SU-DHL-6 (cell line): ENCODE data around the gene DNAH7.
A peak's percentile ranks its signal among the peaks of the same experiment; 100 is the strongest.

Experiments
- H2AFZ ChIP-seq: fragments of 200-600 bp; sonication (generic); 2 replicates; pipeline ENCODE4 v1.6.1; 2014; ENCODE audit warnings: low read depth, mild to moderate bottlenecking, moderate library complexity, mixed read lengths, antibody characterized with exemption, low read length; ENCODE audit not compliant: severe bottlenecking
- H3F3A ChIP-seq: fragments of 200-600 bp; shearing (Covaris generic); 2 replicates; pipeline ENCODE4 v1.6.0; 2016; ENCODE audit warnings: antibody characterized with exemption, mild to moderate bottlenecking; ENCODE audit not compliant: insufficient read depth
- H3K27ac ChIP-seq: fragments of 200-600 bp; sonication (generic); 2 replicates; pipeline ENCODE4 v1.5.1; 2016; ENCODE audit warnings: low read depth, mild to moderate bottlenecking, low read length, moderate library complexity, mixed read lengths
- H3K27me3 ChIP-seq: fragments of 200-600 bp; sonication (generic), shearing (Covaris generic); 2 replicates; pipeline ENCODE4 v1.6.0; 2014; ENCODE audit warnings: mild to moderate bottlenecking, low read length
- H3K36me3 ChIP-seq: fragments of 200-600 bp; sonication (generic); 2 replicates; pipeline ENCODE4 v1.6.1; 2014; ENCODE audit warnings: mild to moderate bottlenecking, low read length, mixed read lengths
- H3K4me2 ChIP-seq: fragments of 300-600, 200-600 bp; shearing (Covaris generic), sonication (generic); 2 replicates; pipeline ENCODE4 v1.6.0; 2014; ENCODE audit warnings: low read length, low read depth, mild to moderate bottlenecking; ENCODE audit not compliant: poor library complexity, severe bottlenecking
- H3K4me3 ChIP-seq: fragments of 200-600 bp; sonication (generic); 2 replicates; pipeline ENCODE4 v1.5.1; 2014; ENCODE audit warnings: antibody characterized with exemption, low read length, mild to moderate bottlenecking, mixed read lengths; ENCODE audit not compliant: insufficient read depth, poor library complexity, severe bottlenecking
- H3K79me2 ChIP-seq: fragments of 200-600 bp; sonication (generic); 2 replicates; pipeline ENCODE4 v1.6.1; 2014; ENCODE audit warnings: mild to moderate bottlenecking, low read length, moderate library complexity; ENCODE audit not compliant: insufficient read depth
- H3K9ac ChIP-seq: fragments of 200-600 bp; sonication (generic); 2 replicates; pipeline ENCODE4 v1.7.0; 2014; ENCODE audit warnings: mild to moderate bottlenecking, low read length
- H3K9me2 ChIP-seq: fragments of 200-600 bp; sonication (generic); replicated peaks from 2 replicates; pipeline ENCODE4 v1.6.1; 2014; ENCODE audit warnings: low read length; ENCODE audit not compliant: insufficient read depth
- H3K9me3 ChIP-seq: fragments of 200-600 bp; sonication (generic); 2 replicates; pipeline ENCODE4 v1.6.1; 2014; ENCODE audit warnings: low read length, mixed read lengths; ENCODE audit not compliant: insufficient read depth
- H4K20me1 ChIP-seq: fragments of 200-600 bp; sonication (generic); 2 replicates; pipeline ENCODE4 v1.6.1; 2014; ENCODE audit warnings: low read depth, mild to moderate bottlenecking, antibody characterized with exemption, low read length, moderate library complexity, mixed read lengths
- EZH2phosphoT487 ChIP-seq: fragments of 200-600 bp; sonication (generic), shearing (Covaris generic); conservative IDR thresholded peaks from 2 replicates; pipeline ENCODE4 v1.6.1; 2018; ENCODE audit warnings: mild to moderate bottlenecking, antibody characterized with exemption, low read length, moderate library complexity, mixed read lengths
- TF ChIP-seq, protein P1 (sequence below): fragments of 200-600 bp; sonication (generic); IDR thresholded peaks from one replicate; pipeline ENCODE4 v1.5.1; 2017; ENCODE audit warnings: antibody characterized with exemption, mild to moderate bottlenecking, low read length, moderate library complexity; ENCODE audit not compliant: insufficient read depth, poor library complexity, severe bottlenecking

DNAH7 gene

DNA sequence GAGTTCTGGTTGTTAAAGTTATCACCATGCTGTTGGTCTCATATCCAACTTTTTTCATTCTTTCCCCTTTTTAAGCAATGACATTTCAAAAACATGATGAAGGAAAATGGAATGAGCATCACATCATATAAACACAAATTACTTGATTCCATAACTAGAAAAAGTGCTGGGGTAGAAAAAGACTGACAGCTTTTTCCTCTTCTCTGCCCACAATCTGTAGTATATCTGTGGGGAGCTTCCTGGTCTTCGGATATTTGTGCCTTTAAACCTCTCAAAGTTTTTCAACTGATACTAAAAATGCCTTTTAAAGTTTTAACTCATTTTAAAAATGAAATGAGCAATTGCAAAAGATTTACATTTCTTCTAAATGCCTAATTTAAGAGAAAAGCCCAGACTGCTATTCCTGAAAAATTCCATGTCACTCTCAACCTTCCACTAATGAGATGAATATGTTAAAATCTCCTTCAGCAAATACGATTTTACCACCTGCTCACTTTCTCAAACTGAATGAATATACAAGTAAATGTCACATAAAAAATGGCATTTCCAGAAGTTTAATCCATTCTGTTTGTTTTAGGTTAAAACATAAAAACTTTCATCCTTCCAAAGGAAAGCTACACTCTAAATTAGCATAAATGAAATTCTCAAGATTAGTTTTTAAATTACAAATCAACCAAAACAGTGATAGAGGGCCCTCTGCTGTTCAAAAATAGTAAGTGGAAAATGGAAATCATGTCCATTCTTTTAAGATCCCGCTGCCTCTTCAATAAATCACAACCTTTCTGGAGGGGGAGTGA is 2.1 kb downstream of the DNAH7 start:
- H3K36me3 ChIP-seq, result no peaks in the 10 kb centered on the region
- H3K79me2 ChIP-seq, result no peaks in the 10 kb centered on the region
- no peak overlapping the region for H3K4me3 ChIP-seq
- no peaks in the 10 kb centered on the region for H3K9me2 ChIP-seq
- no peak overlapping the region for H3K9ac ChIP-seq
- H3K27ac ChIP-seq, result no peak overlapping the region
- H4K20me1 ChIP-seq, result no peaks in the 10 kb centered on the region
- no peaks in the 10 kb centered on the region for H3F3A ChIP-seq
- no peak overlapping the region for H2AFZ ChIP-seq
- no peak for TF ChIP-seq EZH2phosphoT487
- TF ChIP-seq, protein P1, sequence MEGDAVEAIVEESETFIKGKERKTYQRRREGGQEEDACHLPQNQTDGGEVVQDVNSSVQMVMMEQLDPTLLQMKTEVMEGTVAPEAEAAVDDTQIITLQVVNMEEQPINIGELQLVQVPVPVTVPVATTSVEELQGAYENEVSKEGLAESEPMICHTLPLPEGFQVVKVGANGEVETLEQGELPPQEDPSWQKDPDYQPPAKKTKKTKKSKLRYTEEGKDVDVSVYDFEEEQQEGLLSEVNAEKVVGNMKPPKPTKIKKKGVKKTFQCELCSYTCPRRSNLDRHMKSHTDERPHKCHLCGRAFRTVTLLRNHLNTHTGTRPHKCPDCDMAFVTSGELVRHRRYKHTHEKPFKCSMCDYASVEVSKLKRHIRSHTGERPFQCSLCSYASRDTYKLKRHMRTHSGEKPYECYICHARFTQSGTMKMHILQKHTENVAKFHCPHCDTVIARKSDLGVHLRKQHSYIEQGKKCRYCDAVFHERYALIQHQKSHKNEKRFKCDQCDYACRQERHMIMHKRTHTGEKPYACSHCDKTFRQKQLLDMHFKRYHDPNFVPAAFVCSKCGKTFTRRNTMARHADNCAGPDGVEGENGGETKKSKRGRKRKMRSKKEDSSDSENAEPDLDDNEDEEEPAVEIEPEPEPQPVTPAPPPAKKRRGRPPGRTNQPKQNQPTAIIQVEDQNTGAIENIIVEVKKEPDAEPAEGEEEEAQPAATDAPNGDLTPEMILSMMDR, result peak; percentile 52
- H3K9me3 ChIP-seq, result no peaks in the 10 kb centered on the region
- no peaks in the 10 kb centered on the region for H3K27me3 ChIP-seq
- H3K4me2 ChIP-seq, result no peak overlapping the region

DNA sequence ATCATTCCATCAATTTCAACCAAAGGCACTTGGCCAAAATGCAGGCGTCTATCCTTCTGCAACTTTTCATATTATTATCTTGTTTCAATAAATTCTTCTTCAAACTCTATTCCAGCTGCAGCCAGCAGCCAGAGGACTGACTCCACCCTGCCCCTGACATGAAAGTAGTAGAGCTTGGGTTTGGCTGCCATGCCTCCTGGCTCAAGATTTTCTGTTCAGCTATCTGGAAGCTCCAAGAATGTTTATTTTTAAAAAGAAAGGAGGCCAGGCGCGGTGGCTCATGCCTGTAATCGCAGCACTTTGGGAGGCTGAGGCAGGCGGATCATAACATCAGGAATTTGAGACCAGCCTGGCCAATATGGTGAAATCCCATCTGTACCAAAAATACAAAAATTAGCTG is 4.9 kb downstream of the DNAH7 start:
- H2AFZ ChIP-seq, result no peak overlapping the region
- TF ChIP-seq EZH2phosphoT487, result no peak
- TF ChIP-seq, protein P1, result no peak
- no peak overlapping the region for H3K9ac ChIP-seq
- H3K9me3 ChIP-seq, result no peaks in the 10 kb centered on the region
- H3K27me3 ChIP-seq, result no peaks in the 10 kb centered on the region
- no peaks in the 10 kb centered on the region for H3F3A ChIP-seq
- H3K4me2 ChIP-seq, result no peak overlapping the region
- H3K79me2 ChIP-seq, result no peaks in the 10 kb centered on the region
- H3K36me3 ChIP-seq, result no peaks in the 10 kb centered on the region
- H3K27ac ChIP-seq, result no peak overlapping the region
- H3K4me3 ChIP-seq, result no peak overlapping the region
- H3K9me2 ChIP-seq, result no peaks in the 10 kb centered on the region
- no peaks in the 10 kb centered on the region for H4K20me1 ChIP-seq

DNA sequence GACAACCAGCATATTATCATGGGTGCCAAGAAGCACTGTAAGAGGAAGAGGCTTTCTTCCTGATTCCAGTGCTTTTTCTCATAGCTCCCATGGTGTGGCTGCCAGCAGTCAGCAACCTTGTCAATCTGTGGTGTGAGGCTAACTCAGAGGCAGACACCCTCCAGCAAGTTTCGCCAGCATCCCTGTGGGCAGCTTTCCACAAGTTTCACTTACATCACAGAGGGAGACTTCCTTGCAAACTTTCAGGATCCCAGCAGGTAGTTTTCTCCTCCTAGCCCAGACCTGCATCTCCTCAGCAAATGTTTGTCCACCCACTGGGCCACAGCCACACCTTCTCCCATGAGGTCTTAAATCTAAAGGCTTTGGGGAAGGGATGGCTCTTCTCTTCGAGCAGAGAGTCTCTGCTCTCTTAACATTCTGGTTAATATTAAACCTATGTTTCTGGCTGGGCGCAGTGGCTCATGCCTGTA is 9.1 kb downstream of the DNAH7 start:
- no peaks in the 10 kb centered on the region for H4K20me1 ChIP-seq
- no peaks in the 10 kb centered on the region for H3K9me2 ChIP-seq
- H3K9me3 ChIP-seq, result no peaks in the 10 kb centered on the region
- no peaks in the 10 kb centered on the region for H3F3A ChIP-seq
- no peaks in the 10 kb centered on the region for H3K27me3 ChIP-seq
- H3K27ac ChIP-seq, result no peak overlapping the region
- H3K79me2 ChIP-seq, result no peaks in the 10 kb centered on the region
- H2AFZ ChIP-seq, result no peak overlapping the region
- H3K4me3 ChIP-seq, result no peak overlapping the region
- TF ChIP-seq, protein P1, result no peak
- no peak for TF ChIP-seq EZH2phosphoT487
- H3K9ac ChIP-seq, result no peak overlapping the region
- H3K36me3 ChIP-seq, result no peaks in the 10 kb centered on the region
- no peak overlapping the region for H3K4me2 ChIP-seq
